Measurements from ENCODE around the gene ASZ1. TPM values are rescaled to one million over a fixed set of nuclear protein-coding genes. Genes with fewer than 3 reads are reported as not detected.
"Not testable (repeated sequence)": the region's sequence is repeated elsewhere in the genome, so short reads cannot be mapped to it uniquely, and the experiment has no call there.

Gene ASZ1
- total RNA-seq (not detected), polyA plus RNA-seq (not detected)

- Histone ChIP-seq H3K36me3 (ENCODE audit: insufficient read depth) (no peaks in the 10 kb centered on the region), H3K4me1 (ENCODE audit: insufficient read depth) (no peaks in the 10 kb centered on the region), H3K4me3 (ENCODE audit: low read depth, low read length) (no peak within 1 kb of the TSS), H3K27ac (ENCODE audit: low read depth) (no peak within 1 kb of the TSS)
- WGBS = 87% methylated on average over 41 of the region's 41 CpGs
- DNase-seq (ENCODE audit: extremely low spot score) = no peak
Measured at GRCh38 chr7:117427258-117427701, at the start of gene ASZ1. TSS of gene ASZ1 (minus strand) at chr7:117427493. CDS start at chr7:117427460, 33 bp downstream.

- H3K36me3 ChIP-seq (ENCODE audit: insufficient read depth) = peaks cover 1% of the 10 kb centered on the region
- WGBS = 70% methylated on average over 4 of the region's 4 CpGs
- no peak overlapping the region for H3K27ac ChIP-seq (ENCODE audit: low read depth)
- no peaks in the 10 kb centered on the region for H3K4me1 ChIP-seq (ENCODE audit: insufficient read depth)
- H3K4me3 ChIP-seq (ENCODE audit: low read depth, low read length) = no peak overlapping the region
- DNase-seq (ENCODE audit: extremely low spot score) = no peak
Measured at GRCh38 chr7:117476557-117477215, 49.4 kb upstream of the ASZ1 start.

GRCh38 chr7:117472335-117472734 is 45.0 kb upstream of the ASZ1 start:
- Histone ChIP-seq H3K4me3 (ENCODE audit: low read depth, low read length) (no peak overlapping the region), H3K36me3 (ENCODE audit: insufficient read depth) (peaks cover 1% of the 10 kb centered on the region), H3K27ac (ENCODE audit: low read depth) (no peak overlapping the region), H3K4me1 (ENCODE audit: insufficient read depth) (no peaks in the 10 kb centered on the region)
- DNase-seq (ENCODE audit: extremely low spot score) = no peak

- no peak for DNase-seq (ENCODE audit: extremely low spot score)
- no peak overlapping the region for H3K4me3 ChIP-seq (ENCODE audit: low read depth, low read length)
- 72% methylated on average over 5 of the region's 5 CpGs for WGBS
- no peaks in the 10 kb centered on the region for H3K4me1 ChIP-seq (ENCODE audit: insufficient read depth)
- peaks cover 1% of the 10 kb centered on the region for H3K36me3 ChIP-seq (ENCODE audit: insufficient read depth)
- no peak overlapping the region for H3K27ac ChIP-seq (ENCODE audit: low read depth)
Measured at GRCh38 chr7:117470777-117471176, 43.5 kb upstream of the ASZ1 start.

GRCh38 chr7:117468174-117468573 is 40.9 kb upstream of the ASZ1 start:
- WGBS = 92% methylated on average over 2 of the region's 2 CpGs
- DNase-seq (ENCODE audit: extremely low spot score) = no peak
- Histone ChIP-seq H3K4me3 (ENCODE audit: low read depth, low read length) (no peak overlapping the region), H3K4me1 (ENCODE audit: insufficient read depth) (no peaks in the 10 kb centered on the region), H3K27ac (ENCODE audit: low read depth) (no peak overlapping the region), H3K36me3 (ENCODE audit: insufficient read depth) (no peaks in the 10 kb centered on the region)

GRCh38 chr7:117460815-117461214 is 33.5 kb upstream of the ASZ1 start:
- not testable (repeated sequence) for H3K4me1 ChIP-seq (ENCODE audit: insufficient read depth); H3K4me3 ChIP-seq (ENCODE audit: low read depth, low read length); DNase-seq (ENCODE audit: extremely low spot score); H3K27ac ChIP-seq (ENCODE audit: low read depth); H3K36me3 ChIP-seq (ENCODE audit: insufficient read depth)
- WGBS = 89% methylated on average over 4 of the region's 4 CpGs

- DNase-seq (ENCODE audit: extremely low spot score) = no peak
- Histone ChIP-seq H3K36me3 (ENCODE audit: insufficient read depth) (no peaks in the 10 kb centered on the region), H3K4me3 (ENCODE audit: low read depth, low read length) (no peak overlapping the region), H3K4me1 (ENCODE audit: insufficient read depth) (no peaks in the 10 kb centered on the region), H3K27ac (ENCODE audit: low read depth) (no peak overlapping the region)
Measured at GRCh38 chr7:117459735-117460134, 32.4 kb upstream of the ASZ1 start.

- Histone ChIP-seq H3K4me1 (ENCODE audit: insufficient read depth) (no peaks in the 10 kb centered on the region), H3K4me3 (ENCODE audit: low read depth, low read length) (no peak overlapping the region), H3K36me3 (ENCODE audit: insufficient read depth) (no peaks in the 10 kb centered on the region), H3K27ac (ENCODE audit: low read depth) (no peak overlapping the region)
- no peak for DNase-seq (ENCODE audit: extremely low spot score)
- WGBS = 33% methylated on average over 3 of the region's 3 CpGs
Measured at GRCh38 chr7:117458977-117459583, 31.8 kb upstream of the ASZ1 start.

GRCh38 chr7:117448655-117449054 is 21.4 kb upstream of the ASZ1 start:
- H3K4me3 ChIP-seq (ENCODE audit: low read depth, low read length) = no peak overlapping the region

GRCh38 chr7:117446220-117446815 is 19.0 kb upstream of the ASZ1 start:
- 76% methylated on average over 4 of the region's 4 CpGs for WGBS
- H3K4me1 ChIP-seq (ENCODE audit: insufficient read depth) = no peaks in the 10 kb centered on the region
- H3K4me3 ChIP-seq (ENCODE audit: low read depth, low read length) = no peak overlapping the region
- DNase-seq (ENCODE audit: extremely low spot score) = no peak
- H3K36me3 ChIP-seq (ENCODE audit: insufficient read depth) = no peaks in the 10 kb centered on the region
- no peak overlapping the region for H3K27ac ChIP-seq (ENCODE audit: low read depth)

More at GRCh38 chr7:117448655-117449054, 21.4 kb upstream of the ASZ1 start:
- WGBS = 78% methylated on average over 2 of the region's 2 CpGs
- no peaks in the 10 kb centered on the region for H3K36me3 ChIP-seq (ENCODE audit: insufficient read depth)
- no peak overlapping the region for H3K27ac ChIP-seq (ENCODE audit: low read depth)
- no peak for DNase-seq (ENCODE audit: extremely low spot score)
- no peaks in the 10 kb centered on the region for H3K4me1 ChIP-seq (ENCODE audit: insufficient read depth)

GRCh38 chr7:117445206-117445605 is 17.9 kb upstream of the ASZ1 start:
- Histone ChIP-seq H3K27ac (ENCODE audit: low read depth) (no peak overlapping the region), H3K4me3 (ENCODE audit: low read depth, low read length) (no peak overlapping the region), H3K36me3 (ENCODE audit: insufficient read depth) (no peaks in the 10 kb centered on the region), H3K4me1 (ENCODE audit: insufficient read depth) (no peaks in the 10 kb centered on the region)
- no peak for DNase-seq (ENCODE audit: extremely low spot score)
- 90% methylated on average over 1 of the region's 1 CpG for WGBS

- no peak for DNase-seq (ENCODE audit: extremely low spot score)
- 85% methylated on average over 1 of the region's 1 CpG for WGBS
- no peaks in the 10 kb centered on the region for H3K4me1 ChIP-seq (ENCODE audit: insufficient read depth)
- H3K36me3 ChIP-seq (ENCODE audit: insufficient read depth) = no peaks in the 10 kb centered on the region
- no peak overlapping the region for H3K27ac ChIP-seq (ENCODE audit: low read depth)
- no peak overlapping the region for H3K4me3 ChIP-seq (ENCODE audit: low read depth, low read length)
Measured at GRCh38 chr7:117444646-117445045, 17.4 kb upstream of the ASZ1 start.

- 59% methylated on average over 2 of the region's 2 CpGs for WGBS
Measured at GRCh38 chr7:117435475-117436043, 8.3 kb upstream of the ASZ1 start.

More at GRCh38 chr7:117435475-117436043, 8.3 kb upstream of the ASZ1 start:
- Histone ChIP-seq H3K4me1 (ENCODE audit: insufficient read depth) (no peaks in the 10 kb centered on the region), H3K27ac (ENCODE audit: low read depth) (no peak overlapping the region), H3K36me3 (ENCODE audit: insufficient read depth) (no peaks in the 10 kb centered on the region), H3K4me3 (ENCODE audit: low read depth, low read length) (no peak overlapping the region)
- DNase-seq (ENCODE audit: extremely low spot score) = no peak
